ENCODE data around the gene GOLGA8K. TPM values are rescaled to one million over a fixed set of nuclear protein-coding genes. Genes with fewer than 3 reads are reported as not detected.
"Not testable (repeated sequence)": the region's sequence is repeated elsewhere in the genome, so short reads cannot be mapped to it uniquely, and the experiment has no call there.

GOLGA8K gene
- total and polyA plus RNA-seq, 2 donors (not counting 3 experiments of a cell fraction or from before 2014, with no cell fraction given) = 0.10 to 3.8 TPM

- POLR2A ChIA-PET; BruUV-seq (replicated peaks); dilution Hi-C loops (cut with MboI; ENCODE audit: extremely low pct_ligation_motif_present, low sequenced_read_pairs): not testable (repeated sequence)
Observed at GRCh38 chr15:32372075-32372474, 31.0 kb downstream of the GOLGA8K start.

DNA sequence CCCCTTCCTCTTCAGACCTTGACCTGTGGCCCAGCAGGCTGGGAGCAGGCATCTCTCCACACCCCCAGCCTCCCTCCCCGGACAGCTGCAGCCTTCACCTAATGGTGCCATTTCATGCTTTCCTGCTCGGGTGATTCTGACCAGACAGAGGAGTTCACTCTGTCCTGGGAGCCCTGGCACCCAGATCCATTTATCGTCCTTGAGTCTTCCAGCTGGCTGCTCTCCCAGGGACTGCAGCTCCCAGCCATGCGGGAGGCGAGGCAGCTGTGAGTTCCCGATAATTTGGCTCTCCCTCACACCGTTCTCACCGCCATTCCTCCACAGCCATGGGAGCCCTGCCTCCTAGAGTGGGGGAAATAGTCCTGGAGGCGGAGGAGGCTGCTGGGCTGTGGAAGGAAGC, 32.6 kb downstream of the GOLGA8K start:
- H3K27ac ChIP-seq (ENCODE audit: insufficient read depth, low read depth, low read length); H3K9me1 ChIP-seq (replicated peaks; ENCODE audit: control insufficient read depth, extremely low read depth, insufficient read depth, low read length); BruUV-seq (replicated peaks); CTCF ChIA-PET; POLR2A ChIA-PET; H3K9me3 ChIP-seq (replicated peaks; ENCODE audit: control insufficient read depth, insufficient read depth, low read length); H2AFZ ChIP-seq (ENCODE audit: low read depth, low read length); intact Hi-C loops (cut with micrococcal nuclease); H3K36me3 ChIP-seq (ENCODE audit: control insufficient read depth in 2 of 2, extremely low read depth in 1 of 2, insufficient read depth in 2 of 2, low read length in 2 of 2); dilution Hi-C loops (cut with MboI; ENCODE audit: extremely low pct_ligation_motif_present, low sequenced_read_pairs); H3K4me2 ChIP-seq (ENCODE audit: insufficient read depth, low read length); H3K9ac ChIP-seq (replicated peaks; ENCODE audit: extremely low read depth, insufficient read depth, low read length); H3K27me3 ChIP-seq (ENCODE audit: control insufficient read depth in 2 of 2, insufficient read depth in 2 of 2, low read length in 2 of 2); H4K20me1 ChIP-seq (replicated peaks; ENCODE audit: control insufficient read depth, extremely low read depth, insufficient read depth, low read length); H3K4me3 ChIP-seq (replicated peaks in 1 of 3; ENCODE audit: insufficient read depth in 1 of 3, low read depth in 1 of 3, low read length in 3 of 3); DNase-seq (ENCODE audit: low read depth, low spot score); FAIRE-seq; H3K4me1 ChIP-seq (ENCODE audit: control insufficient read depth, extremely low read depth, insufficient read depth, low read length); H3K79me2 ChIP-seq (ENCODE audit: control insufficient read depth, insufficient read depth, low read length): not testable (repeated sequence)

More at GRCh38 chr15:32372075-32372474, 31.0 kb downstream of the GOLGA8K start:
- intact Hi-C loops (cut with micrococcal nuclease); H3K27ac ChIP-seq (ENCODE audit: insufficient read depth, low read depth, low read length); H3K27me3 ChIP-seq (ENCODE audit: control insufficient read depth in 2 of 2, insufficient read depth in 2 of 2, low read length in 2 of 2); H3K36me3 ChIP-seq (ENCODE audit: control insufficient read depth in 2 of 2, extremely low read depth in 1 of 2, insufficient read depth in 2 of 2, low read length in 2 of 2); H3K9me3 ChIP-seq (replicated peaks; ENCODE audit: control insufficient read depth, insufficient read depth, low read length); H3K79me2 ChIP-seq (ENCODE audit: control insufficient read depth, insufficient read depth, low read length); DNase-seq (ENCODE audit: low read depth, low spot score); FAIRE-seq; H2AFZ ChIP-seq (ENCODE audit: low read depth, low read length); H3K4me3 ChIP-seq (replicated peaks in 1 of 3; ENCODE audit: insufficient read depth in 1 of 3, low read depth in 1 of 3, low read length in 3 of 3); H3K9me1 ChIP-seq (replicated peaks; ENCODE audit: control insufficient read depth, extremely low read depth, insufficient read depth, low read length); H3K9ac ChIP-seq (replicated peaks; ENCODE audit: extremely low read depth, insufficient read depth, low read length); CTCF ChIA-PET; H3K4me1 ChIP-seq (ENCODE audit: control insufficient read depth, extremely low read depth, insufficient read depth, low read length); H4K20me1 ChIP-seq (replicated peaks; ENCODE audit: control insufficient read depth, extremely low read depth, insufficient read depth, low read length); H3K4me2 ChIP-seq (ENCODE audit: insufficient read depth, low read length): not testable (repeated sequence)

GRCh38 chr15:32370064-32370463, 33.0 kb downstream of the GOLGA8K start:
- H3K36me3 ChIP-seq (ENCODE audit: control insufficient read depth in 2 of 2, extremely low read depth in 1 of 2, insufficient read depth in 2 of 2, low read length in 2 of 2); H3K27me3 ChIP-seq (ENCODE audit: control insufficient read depth in 2 of 2, insufficient read depth in 2 of 2, low read length in 2 of 2); FAIRE-seq; H3K9me1 ChIP-seq (replicated peaks; ENCODE audit: control insufficient read depth, extremely low read depth, insufficient read depth, low read length); H3K4me3 ChIP-seq (replicated peaks in 1 of 3; ENCODE audit: insufficient read depth in 1 of 3, low read depth in 1 of 3, low read length in 3 of 3); intact Hi-C loops (cut with micrococcal nuclease); H3K79me2 ChIP-seq (ENCODE audit: control insufficient read depth, insufficient read depth, low read length); H3K4me1 ChIP-seq (ENCODE audit: control insufficient read depth, extremely low read depth, insufficient read depth, low read length); BruUV-seq (replicated peaks); H3K9ac ChIP-seq (replicated peaks; ENCODE audit: extremely low read depth, insufficient read depth, low read length); H3K9me3 ChIP-seq (replicated peaks; ENCODE audit: control insufficient read depth, insufficient read depth, low read length); H3K4me2 ChIP-seq (ENCODE audit: insufficient read depth, low read length); dilution Hi-C loops (cut with MboI; ENCODE audit: extremely low pct_ligation_motif_present, low sequenced_read_pairs); H4K20me1 ChIP-seq (replicated peaks; ENCODE audit: control insufficient read depth, extremely low read depth, insufficient read depth, low read length); CTCF ChIA-PET; H2AFZ ChIP-seq (ENCODE audit: low read depth, low read length); POLR2A ChIA-PET; H3K27ac ChIP-seq (ENCODE audit: insufficient read depth, low read depth, low read length); DNase-seq (ENCODE audit: low read depth, low spot score): not testable (repeated sequence)

DNA sequence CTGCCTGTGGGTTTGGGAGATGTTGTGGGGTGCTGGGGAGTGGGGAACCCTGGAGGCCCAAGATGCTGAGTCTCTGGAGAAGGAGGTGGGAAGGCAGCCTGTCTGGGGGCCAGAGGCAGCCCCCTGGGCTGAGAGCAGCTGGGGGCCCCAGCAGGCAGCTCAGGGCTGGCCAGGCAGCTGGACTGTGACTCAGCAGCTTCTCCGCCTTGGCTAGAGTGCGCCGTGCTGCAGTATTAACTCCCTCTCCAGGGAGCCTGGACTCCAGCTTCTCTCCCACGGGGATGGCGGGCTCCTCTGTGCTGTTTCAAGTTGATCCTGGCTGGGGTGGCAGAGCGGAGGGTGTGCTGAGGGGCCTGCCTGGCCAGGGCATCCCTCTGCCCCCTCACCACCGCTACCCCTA, 36.6 kb downstream of the GOLGA8K start:
- H3K9me3 ChIP-seq (replicated peaks; ENCODE audit: control insufficient read depth, insufficient read depth, low read length); H2AFZ ChIP-seq (ENCODE audit: low read depth, low read length); H3K9me1 ChIP-seq (replicated peaks; ENCODE audit: control insufficient read depth, extremely low read depth, insufficient read depth, low read length); CTCF ChIA-PET; DNase-seq (ENCODE audit: low read depth, low spot score); intact Hi-C loops (cut with micrococcal nuclease); H4K20me1 ChIP-seq (replicated peaks; ENCODE audit: control insufficient read depth, extremely low read depth, insufficient read depth, low read length); dilution Hi-C loops (cut with MboI; ENCODE audit: extremely low pct_ligation_motif_present, low sequenced_read_pairs); H3K4me3 ChIP-seq (replicated peaks in 1 of 3; ENCODE audit: insufficient read depth in 1 of 3, low read depth in 1 of 3, low read length in 3 of 3); BruUV-seq (replicated peaks); H3K9ac ChIP-seq (replicated peaks; ENCODE audit: extremely low read depth, insufficient read depth, low read length); POLR2A ChIA-PET; H3K27ac ChIP-seq (ENCODE audit: insufficient read depth, low read depth, low read length); FAIRE-seq; H3K79me2 ChIP-seq (ENCODE audit: control insufficient read depth, insufficient read depth, low read length); H3K4me2 ChIP-seq (ENCODE audit: insufficient read depth, low read length); H3K27me3 ChIP-seq (ENCODE audit: control insufficient read depth in 2 of 2, insufficient read depth in 2 of 2, low read length in 2 of 2); H3K4me1 ChIP-seq (ENCODE audit: control insufficient read depth, extremely low read depth, insufficient read depth, low read length); H3K36me3 ChIP-seq (ENCODE audit: control insufficient read depth in 2 of 2, extremely low read depth in 1 of 2, insufficient read depth in 2 of 2, low read length in 2 of 2): not testable (repeated sequence)

Measured in endothelial cell of umbilical vein (primary cell).